Sigmoid colon (tissue), 7 donors: ENCODE measurements around the gene ZNF451. TPM values are rescaled to one million over a fixed set of nuclear protein-coding genes. Genes with fewer than 3 reads are reported as not detected.

Source experiments
- DNase-seq: peaks from one replicate; pipeline ENCODE4 v3.0.0-alpha.2; 2019
- H3K27ac ChIP-seq, 4 donors: fragments of 200-600 bp; sonication (generic); one replicate each; pipeline ENCODE4 v1.5.1; 2016 to 2019; ENCODE audit warnings: mild to moderate bottlenecking in 1 of 4
- H3K27me3 ChIP-seq, 3 donors: fragments of 200-600 bp; sonication (generic); one replicate each; pipeline ENCODE4 v1.5.1; 2019; ENCODE audit warnings: mild to moderate bottlenecking in 1 of 3
- H3K36me3 ChIP-seq, 4 donors: fragments of 200-600 bp; sonication (generic); one replicate each; pipeline ENCODE4 v1.5.1; 2016 to 2019
- H3K4me1 ChIP-seq, 4 donors: fragments of 200-600 bp; sonication (generic); one replicate each; pipeline ENCODE4 v1.5.1; 2017 to 2019
- H3K4me3 ChIP-seq, 4 donors: fragments of 200-600 bp; sonication (generic); one replicate each; pipeline ENCODE4 v1.5.1; 2017 to 2019; ENCODE audit warnings: mild to moderate bottlenecking in 2 of 4, moderate library complexity in 1 of 4
- H3K9me3 ChIP-seq, 4 donors: fragments of 200-600 bp in 3 of 4; sonication (generic) in 3 of 4; one replicate each; pipeline versions ENCODE4 v1.5.1 to v1.6.1; 2013 to 2019
- EP300 ChIP-seq, 4 donors: sonication (generic); formaldehyde crosslinking; IDR thresholded peaks; one replicate each; pipeline ENCODE4 v1.6.1; 2017; ENCODE audit warnings: antibody characterized with exemption in 4 of 4
- POLR2A ChIP-seq, 2 donors: fragments of 450-650 bp; IDR thresholded peaks; one replicate each; pipeline ENCODE4 v1.6.1; 2016; ENCODE audit warnings: antibody characterized with exemption in 2 of 2, mild to moderate bottlenecking in 2 of 2, moderate library complexity in 2 of 2
- POLR2AphosphoS5 ChIP-seq, 4 donors: sonication (generic); formaldehyde crosslinking; IDR thresholded peaks; one replicate each; pipeline ENCODE4 v1.6.1; 2017; ENCODE audit warnings: antibody characterized with exemption in 4 of 4
- WGBS, 2 donors: extraction: QIAGEN DNeasy Blood & Tissue Kit; methylation state at CpG; one replicate each; pipeline ENCODE4 v1.1.7; 2013; 5-methylcytosine and 5-hydroxymethylcytosine counted together
- intact Hi-C: fragments of 100-400 bp; cut with DNase I; formaldehyde crosslinking; loops from one replicate; pipeline ENCODE4 v1.15.1; 2023
- polyA plus RNA-seq, 3 donors: library from polyadenylated mRNA; stranded (reverse); fragments of 200-250 nt; gene quantifications; one replicate each; pipeline ENCODE4 v1.2.3, GENCODE V29; 2013
- total RNA-seq, 4 donors: library from RNA; depleted of rRNA; stranded (reverse); fragments of >200 nt; gene quantifications; one replicate each; pipeline ENCODE4 v1.1.0, GENCODE V29; 2016
- TF ChIP-seq, protein P1 (sequence below), 4 experiments: fragments of 450-650 bp in 3 of 4; fragments of 200-600 bp in 1 of 4; IDR thresholded peaks; one replicate each; pipeline ENCODE4 v1.5.1; 2016 to 2019; ENCODE audit warnings: antibody characterized with exemption in 4 of 4, mild to moderate bottlenecking in 3 of 4, moderate library complexity in 2 of 4
- donor health status: healthy with polysubstance abuse.
- donor health status: Bipolar disorder and iron deficiency.
- donor health status: healthy.

ZNF451 gene
- total and polyA plus RNA-seq, 7 donors = 4.2 to 70.1 (median 56.6) TPM

DNA sequence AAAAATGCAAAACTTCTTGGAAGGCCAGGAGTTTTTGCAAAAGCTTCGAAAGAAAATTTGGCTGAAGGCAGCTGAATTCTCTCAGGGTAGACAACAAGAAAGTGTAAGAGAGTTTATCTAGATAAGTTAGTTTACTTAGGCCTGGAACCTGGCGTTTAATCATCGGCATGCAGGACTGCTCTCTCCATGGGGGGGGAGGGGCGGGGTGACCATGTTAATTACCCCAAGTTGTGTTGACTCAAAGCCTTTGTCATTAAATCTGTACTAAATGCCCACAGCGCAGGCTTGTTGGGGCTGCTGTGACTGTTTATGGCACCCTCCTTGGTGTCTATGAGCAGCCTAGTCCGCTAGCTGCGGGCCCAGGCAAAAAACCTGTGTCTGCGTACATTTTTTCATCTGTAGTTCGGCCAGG lies 20.1 kb upstream of the ZNF451 start:
- no peaks in the 10 kb centered on the region for H3K36me3 ChIP-seq
- no peak for DNase-seq
- no peak overlapping the region for H3K27ac ChIP-seq
- H3K9me3 ChIP-seq = no peaks in the 10 kb centered on the region
- intact Hi-C loops = no loop called here
- H3K4me3 ChIP-seq = no peak overlapping the region
- 89 to 91% methylated on average over 9 of the region's 9 CpGs for WGBS, 2 donors
- H3K4me1 ChIP-seq = no peaks in the 10 kb centered on the region
- H3K27me3 ChIP-seq = no peaks in the 10 kb centered on the region
- TF ChIP-seq EP300 (IDR thresholded peaks at IDR 0.05) (no peak), POLR2A (IDR thresholded peaks at IDR 0.05) (no peak), POLR2AphosphoS5 (IDR thresholded peaks at IDR 0.05) (no peak)
- TF ChIP-seq, protein P1, sequence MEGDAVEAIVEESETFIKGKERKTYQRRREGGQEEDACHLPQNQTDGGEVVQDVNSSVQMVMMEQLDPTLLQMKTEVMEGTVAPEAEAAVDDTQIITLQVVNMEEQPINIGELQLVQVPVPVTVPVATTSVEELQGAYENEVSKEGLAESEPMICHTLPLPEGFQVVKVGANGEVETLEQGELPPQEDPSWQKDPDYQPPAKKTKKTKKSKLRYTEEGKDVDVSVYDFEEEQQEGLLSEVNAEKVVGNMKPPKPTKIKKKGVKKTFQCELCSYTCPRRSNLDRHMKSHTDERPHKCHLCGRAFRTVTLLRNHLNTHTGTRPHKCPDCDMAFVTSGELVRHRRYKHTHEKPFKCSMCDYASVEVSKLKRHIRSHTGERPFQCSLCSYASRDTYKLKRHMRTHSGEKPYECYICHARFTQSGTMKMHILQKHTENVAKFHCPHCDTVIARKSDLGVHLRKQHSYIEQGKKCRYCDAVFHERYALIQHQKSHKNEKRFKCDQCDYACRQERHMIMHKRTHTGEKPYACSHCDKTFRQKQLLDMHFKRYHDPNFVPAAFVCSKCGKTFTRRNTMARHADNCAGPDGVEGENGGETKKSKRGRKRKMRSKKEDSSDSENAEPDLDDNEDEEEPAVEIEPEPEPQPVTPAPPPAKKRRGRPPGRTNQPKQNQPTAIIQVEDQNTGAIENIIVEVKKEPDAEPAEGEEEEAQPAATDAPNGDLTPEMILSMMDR (IDR thresholded peaks at IDR 0.05) = no peak

DNA sequence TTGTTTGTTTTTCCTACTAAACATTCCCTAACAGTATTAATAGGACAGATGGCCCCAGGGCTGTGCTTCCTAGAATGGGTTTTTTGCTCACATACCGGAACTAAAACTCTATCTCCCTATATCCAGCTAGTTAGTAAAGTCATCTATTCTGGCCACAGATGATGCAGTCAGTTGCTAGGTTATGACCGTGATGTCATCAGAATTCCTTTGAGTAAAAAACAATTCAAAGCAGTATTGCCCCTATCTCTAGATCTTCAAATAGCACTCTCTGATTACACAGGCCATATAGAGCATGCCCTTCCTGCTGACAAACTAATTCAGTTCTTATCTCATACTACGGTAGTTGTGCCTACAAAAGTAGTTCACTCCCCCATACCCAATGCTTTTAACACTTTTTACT lies 17.9 kb upstream of the ZNF451 start:
- H3K4me3 ChIP-seq = no peak overlapping the region
- no peak for TF ChIP-seq POLR2A (IDR thresholded peaks at IDR 0.05)
- TF ChIP-seq POLR2AphosphoS5 (IDR thresholded peaks at IDR 0.05) = no peak
- no peak for TF ChIP-seq EP300 (IDR thresholded peaks at IDR 0.05)
- TF ChIP-seq, protein P1 (IDR thresholded peaks at IDR 0.05) = no peak
- 70 to 88% methylated on average over 3 of the region's 3 CpGs for WGBS, 2 donors
- no peaks in the 10 kb centered on the region for H3K36me3 ChIP-seq
- no peak overlapping the region for H3K27ac ChIP-seq
- intact Hi-C loops = no loop called here
- no peak for DNase-seq
- no peaks in the 10 kb centered on the region for H3K4me1 ChIP-seq
- H3K9me3 ChIP-seq = no peaks in the 10 kb centered on the region
- no peaks in the 10 kb centered on the region for H3K27me3 ChIP-seq

DNA sequence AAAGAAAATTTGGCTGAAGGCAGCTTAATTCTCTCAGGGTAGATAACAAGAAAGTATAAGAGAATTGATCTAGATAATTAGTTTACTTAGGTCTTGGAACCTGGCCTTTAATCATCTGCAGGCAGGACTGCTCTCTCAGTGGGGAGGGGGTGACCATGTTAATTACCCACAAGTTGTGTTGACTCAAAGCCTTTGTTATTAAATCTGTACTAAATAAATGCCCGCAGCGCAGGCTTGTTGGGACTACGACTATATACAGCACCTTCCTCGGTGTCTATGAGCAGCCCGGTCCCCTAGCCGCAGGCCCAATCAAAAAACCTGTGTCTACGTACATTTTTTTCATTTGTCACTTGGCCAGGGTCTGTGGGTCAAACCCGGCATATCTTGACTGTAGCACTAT lies 15.6 kb upstream of the ZNF451 start:
- Histone ChIP-seq H3K9me3 (no peaks in the 10 kb centered on the region), H3K27me3 (no peaks in the 10 kb centered on the region), H3K4me1 (no peaks in the 10 kb centered on the region), H3K36me3 (no peaks in the 10 kb centered on the region), H3K4me3 (no peak overlapping the region), H3K27ac (no peak overlapping the region)
- WGBS, 2 donors = 95 to 98% methylated on average over 8 of the region's 8 CpGs
- DNase-seq = no peak
- intact Hi-C loops = no loop called here
- TF ChIP-seq, protein P1 (IDR thresholded peaks at IDR 0.05) = no peak
- TF ChIP-seq POLR2A (IDR thresholded peaks at IDR 0.05) = no peak
- TF ChIP-seq EP300 (IDR thresholded peaks at IDR 0.05) = no peak
- TF ChIP-seq POLR2AphosphoS5 (IDR thresholded peaks at IDR 0.05) = no peak

DNA sequence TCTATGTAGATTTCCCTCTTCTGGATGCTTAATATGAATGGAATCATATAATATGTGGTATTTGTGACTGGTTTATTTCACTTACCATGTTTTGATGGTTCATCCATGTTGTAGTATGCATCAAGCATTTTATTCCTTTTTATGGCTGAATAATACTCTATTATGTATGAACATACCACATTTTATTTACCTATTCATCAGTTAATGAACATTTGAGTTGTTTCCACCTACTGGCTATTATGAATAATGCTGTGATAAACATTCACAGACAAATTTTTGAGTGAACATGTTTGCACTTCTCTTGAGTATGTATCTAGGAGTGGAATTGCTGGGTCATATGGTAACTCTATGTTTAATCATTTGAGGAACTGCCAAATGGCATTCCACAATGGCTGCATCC lies 14.9 kb upstream of the ZNF451 start:
- no peaks in the 10 kb centered on the region for H3K9me3 ChIP-seq
- H3K27me3 ChIP-seq = no peaks in the 10 kb centered on the region
- no peaks in the 10 kb centered on the region for H3K4me1 ChIP-seq
- no peaks in the 10 kb centered on the region for H3K36me3 ChIP-seq
- H3K4me3 ChIP-seq = no peak overlapping the region
- TF ChIP-seq, protein P1 (IDR thresholded peaks at IDR 0.05) = no peak
- no peak for TF ChIP-seq POLR2A (IDR thresholded peaks at IDR 0.05)
- TF ChIP-seq EP300 (IDR thresholded peaks at IDR 0.05) = no peak
- no peak for TF ChIP-seq POLR2AphosphoS5 (IDR thresholded peaks at IDR 0.05)
- no peak overlapping the region for H3K27ac ChIP-seq
- intact Hi-C loops = no loop called here
- DNase-seq = no peak

DNA sequence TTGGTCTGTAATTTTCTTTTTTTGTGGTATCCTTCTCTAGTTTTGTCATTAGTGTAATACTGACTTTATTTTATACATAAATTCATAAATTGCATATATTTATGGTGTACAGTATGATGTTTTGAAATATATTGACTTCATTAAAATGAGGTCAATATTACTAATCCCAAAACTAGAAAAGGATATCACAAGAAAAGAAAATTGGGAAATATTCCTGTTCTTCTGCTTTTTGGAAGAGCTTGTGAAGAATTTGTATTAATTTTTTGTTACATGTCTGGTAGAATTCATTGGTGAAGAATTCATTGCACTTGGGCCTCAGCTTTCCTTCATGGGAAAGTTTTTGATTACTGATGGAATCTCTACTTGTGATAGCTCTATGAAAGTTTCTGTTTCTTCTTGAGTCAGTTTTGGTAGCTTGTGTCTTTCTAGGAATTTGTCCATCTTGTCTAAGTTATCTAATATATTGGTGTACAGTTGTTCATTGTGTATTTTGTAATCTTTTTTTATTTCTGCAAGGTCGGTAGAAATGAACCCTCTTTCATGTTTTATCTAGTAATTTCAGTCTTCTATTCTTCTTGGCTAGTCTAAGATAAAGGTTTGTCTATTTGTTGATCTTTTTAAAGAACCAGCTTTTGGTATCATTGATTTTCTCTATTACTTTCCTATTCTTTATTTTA lies 11.3 kb upstream of the ZNF451 start:
- H3K4me3 ChIP-seq = no peak overlapping the region
- TF ChIP-seq, protein P1 (IDR thresholded peaks at IDR 0.05) = no peak
- no peak for TF ChIP-seq POLR2A (IDR thresholded peaks at IDR 0.05)
- no peak for TF ChIP-seq POLR2AphosphoS5 (IDR thresholded peaks at IDR 0.05)
- TF ChIP-seq EP300 (IDR thresholded peaks at IDR 0.05) = no peak
- no peaks in the 10 kb centered on the region for H3K27me3 ChIP-seq
- 92 to 93% methylated on average over 1 of the region's 1 CpG for WGBS, 2 donors
- no peak for DNase-seq
- no peaks in the 10 kb centered on the region for H3K36me3 ChIP-seq
- intact Hi-C loops = no loop called here
- H3K27ac ChIP-seq = no peak overlapping the region
- no peaks in the 10 kb centered on the region for H3K9me3 ChIP-seq
- no peaks in the 10 kb centered on the region for H3K4me1 ChIP-seq
